Posterior vena cava (tissue), 2 donors: ENCODE results near the gene LGALSL. TPM values are rescaled to one million over a fixed set of nuclear protein-coding genes. Genes with fewer than 3 reads are reported as not detected.

Source experiments
- DNase-seq: peaks from one replicate; pipeline ENCODE4 v3.0.0-alpha.2; 2020; ENCODE audit warnings: low spot score
- intact Hi-C, 2 donors: fragments of 100-400 bp; cut with DNase I; formaldehyde crosslinking; loops; one replicate each; pipeline versions ENCODE4 v1.14.1 to v1.14.2; 2022 to 2023
- total RNA-seq, 2 donors: library from RNA; stranded (reverse); fragmentation: NEBNext Ultra II Directional; extraction: Animal tissue kit (Norgen Biotek cat#: 25700); gene quantifications; one replicate each; pipeline ENCODE4 v1.2.1, GENCODE V29; 2021
- donor health status: DM: yes; HTN: yes; CAD: no.
- donor health status: DM: yes; HTN: yes; CAD: no.

LGALSL gene
- total RNA-seq, 2 donors from 2014 or later, result 20.5 to 23.4 TPM

- no peak for DNase-seq
- intact Hi-C loops, result no loop called here
Observed at GRCh38 chr2:64466478-64467085, 12.6 kb downstream of the LGALSL start.

GRCh38 chr2:64467096-64467843 lies 13.3 kb downstream of the LGALSL start:
- intact Hi-C loops, result no loop called here
- peak; percentile 79 for DNase-seq

GRCh38 chr2:64469261-64469660 lies 15.3 kb downstream of the LGALSL start:
- intact Hi-C loops, result no loop called here
- no peak for DNase-seq

DNA sequence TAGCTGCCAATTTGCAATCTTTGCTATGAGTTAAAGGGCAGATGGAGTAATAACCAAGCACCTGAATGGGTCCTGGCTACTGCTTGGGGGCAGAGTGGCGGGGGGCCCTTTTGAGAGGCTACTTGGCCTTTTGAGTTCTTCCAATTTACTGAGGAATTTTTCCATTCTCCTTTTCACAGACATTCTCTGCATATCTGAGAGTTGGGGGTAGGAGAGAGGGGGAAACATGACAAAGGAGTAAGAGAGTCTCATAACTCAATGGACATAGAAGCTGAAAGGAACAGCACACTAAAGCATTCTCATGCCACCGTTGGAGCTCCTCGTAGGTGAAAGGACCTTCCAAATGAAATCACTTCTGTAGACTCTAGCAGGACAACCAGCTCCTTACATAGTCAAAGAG lies 16.1 kb downstream of the LGALSL start:
- no peak for DNase-seq
- intact Hi-C loops, result no loop called here

DNA sequence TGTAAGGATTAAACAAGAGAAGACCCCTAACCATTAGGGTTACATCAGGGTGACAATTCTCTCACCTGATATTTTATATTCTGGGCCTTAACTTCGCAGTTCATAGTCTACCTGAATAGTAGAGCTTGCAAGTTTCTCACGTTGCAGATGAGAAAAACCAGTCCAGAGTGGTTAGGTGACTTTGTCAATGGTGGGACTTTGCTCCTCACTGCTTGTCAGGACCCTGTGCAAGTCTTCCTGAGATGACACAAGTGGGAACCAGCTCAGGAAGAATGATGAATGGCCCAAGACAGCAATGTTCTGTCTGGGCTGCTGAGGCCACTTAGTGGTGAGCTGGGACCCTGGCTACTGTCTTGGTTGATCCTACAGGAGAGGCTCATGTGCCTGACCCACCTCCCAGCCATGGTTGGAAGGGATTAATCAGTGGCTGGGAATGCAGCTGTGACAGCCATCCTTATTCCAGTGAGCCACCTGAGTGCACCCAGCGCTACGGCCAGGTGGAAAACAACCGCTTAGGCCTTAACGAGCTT lies 16.9 kb downstream of the LGALSL start:
- no peak for DNase-seq
- intact Hi-C loops, result no loop called here

- DNase-seq, result no peak
- intact Hi-C loops, result no loop called here
Observed at GRCh38 chr2:64471600-64471999, 17.6 kb downstream of the LGALSL start.

DNA sequence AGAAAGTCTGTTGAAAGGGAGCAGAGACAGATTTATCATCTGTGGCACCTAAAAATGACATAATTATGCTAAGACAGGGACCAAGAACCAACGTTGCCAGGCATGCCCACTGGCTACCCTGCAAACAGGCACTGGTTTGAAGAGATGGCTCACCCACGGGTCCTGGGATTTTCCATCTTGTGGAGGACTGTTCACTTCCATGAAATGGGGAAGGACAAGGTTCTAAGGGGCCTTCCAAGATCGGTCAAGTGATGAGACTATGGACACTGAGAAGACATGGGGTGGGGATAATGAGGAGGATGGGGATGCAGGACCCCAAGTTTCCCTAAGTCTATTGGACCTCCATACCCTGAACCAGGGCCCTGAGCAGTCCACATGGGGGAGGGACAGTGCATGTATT lies 18.9 kb downstream of the LGALSL start:
- no peak for DNase-seq
- intact Hi-C loops, result no loop called here

- DNase-seq, result no peak
- intact Hi-C loops, result no loop called here
Observed at GRCh38 chr2:64474121-64474571, 20.2 kb downstream of the LGALSL start.

DNA sequence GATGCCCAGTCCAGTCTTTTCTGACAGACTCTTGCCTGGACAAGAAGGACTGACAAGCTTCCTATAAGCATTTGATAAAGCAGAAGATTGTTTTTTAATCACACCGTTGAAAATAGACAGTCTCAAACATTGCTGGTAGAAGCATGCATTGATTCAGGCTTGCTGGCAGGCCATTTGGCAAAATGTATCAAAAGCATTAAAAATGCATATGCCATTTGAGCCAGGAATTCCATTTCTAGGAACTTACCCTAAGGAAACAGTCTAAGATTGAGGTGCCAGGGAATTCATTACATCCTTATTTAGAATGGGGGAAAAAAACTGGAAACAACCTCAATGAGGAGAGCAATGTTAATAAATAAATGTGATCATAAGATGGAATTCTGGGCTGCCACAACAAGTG lies 20.7 kb downstream of the LGALSL start:
- no peak for DNase-seq
- intact Hi-C loops, result no loop called here

- DNase-seq, result no peak
- intact Hi-C loops, result no loop called here
Observed at GRCh38 chr2:64477037-64477436, 23.1 kb downstream of the LGALSL start.

- no peak for DNase-seq
- intact Hi-C loops, result no loop called here
Observed at GRCh38 chr2:64477979-64478378, 24.0 kb downstream of the LGALSL start.

DNA sequence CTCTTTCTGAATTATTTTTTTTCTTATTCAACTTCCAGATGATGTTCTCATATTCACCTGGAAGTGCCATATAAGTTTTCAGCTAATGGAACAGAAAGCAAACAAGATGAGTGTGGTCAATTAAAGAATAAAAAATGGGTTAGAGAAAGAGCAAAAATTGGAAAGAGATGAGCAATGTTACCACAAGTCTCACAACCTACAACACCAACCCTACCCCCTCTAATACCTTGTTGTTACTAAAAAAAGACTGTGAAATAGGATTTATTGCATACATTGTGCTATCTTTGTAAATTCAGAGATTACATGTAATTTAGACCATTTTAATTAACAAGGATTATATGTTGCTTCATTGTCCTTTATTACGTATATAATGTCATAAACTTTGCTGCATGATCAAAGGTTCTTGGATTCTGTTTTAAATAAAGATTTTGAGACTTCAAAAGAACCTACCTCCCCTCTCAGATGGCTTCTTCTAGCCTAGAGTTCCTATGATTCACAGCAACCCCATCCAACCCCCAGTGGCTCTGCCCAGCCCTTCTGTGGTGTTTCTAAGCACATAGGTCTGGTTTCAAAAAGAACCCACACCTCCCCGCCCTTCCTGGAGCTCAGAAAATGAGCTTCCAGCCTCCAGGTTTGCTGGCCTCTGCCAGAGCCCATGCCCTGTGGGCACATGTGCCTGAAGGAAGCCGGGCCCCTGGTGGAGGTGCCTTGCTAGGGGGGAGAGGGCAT lies 24.7 kb downstream of the LGALSL start:
- DNase-seq, result no peak
- intact Hi-C loops, result no loop called here

DNA sequence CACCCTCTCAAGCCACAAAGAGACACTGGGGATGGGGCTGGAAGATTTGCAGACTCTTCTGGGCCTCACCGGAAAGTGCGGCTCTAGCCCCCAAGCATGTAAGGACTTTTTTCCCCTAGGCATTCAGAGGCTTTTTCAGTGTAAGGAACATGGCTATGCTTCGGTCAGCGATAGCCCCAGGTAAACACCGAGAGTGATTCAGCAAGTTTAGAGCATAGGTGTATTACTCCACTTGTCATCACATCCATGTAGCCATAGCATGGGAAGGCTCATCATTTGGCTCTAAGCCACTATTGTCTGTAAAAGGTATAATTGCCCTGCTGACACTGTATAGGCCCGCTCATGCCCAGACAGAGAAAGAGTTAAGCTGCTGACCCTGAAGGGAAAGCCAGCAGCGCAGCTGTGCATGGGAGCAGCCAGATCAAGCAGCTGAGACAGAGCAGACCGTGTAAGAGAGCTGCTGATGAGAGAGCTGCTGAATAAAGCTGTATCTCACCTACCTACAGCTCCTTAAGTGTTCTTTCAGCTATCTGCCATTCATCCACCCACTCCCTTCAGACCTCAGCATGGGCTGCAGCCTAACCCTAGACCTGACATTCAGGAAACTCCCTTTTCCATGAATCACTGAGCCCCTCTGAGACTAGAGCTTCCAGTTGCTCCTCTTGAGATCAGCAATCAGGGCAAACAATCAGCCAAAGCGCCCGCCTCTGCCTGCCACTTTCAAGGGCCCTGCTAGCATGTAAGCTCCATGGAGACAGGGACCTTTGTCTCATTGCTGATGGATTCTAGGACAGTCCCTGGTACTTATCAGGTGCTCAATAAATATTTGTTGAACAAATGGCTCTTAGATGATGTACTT lies 25.5 kb downstream of the LGALSL start:
- intact Hi-C loops, result no loop called here
- no peak for DNase-seq

DNA sequence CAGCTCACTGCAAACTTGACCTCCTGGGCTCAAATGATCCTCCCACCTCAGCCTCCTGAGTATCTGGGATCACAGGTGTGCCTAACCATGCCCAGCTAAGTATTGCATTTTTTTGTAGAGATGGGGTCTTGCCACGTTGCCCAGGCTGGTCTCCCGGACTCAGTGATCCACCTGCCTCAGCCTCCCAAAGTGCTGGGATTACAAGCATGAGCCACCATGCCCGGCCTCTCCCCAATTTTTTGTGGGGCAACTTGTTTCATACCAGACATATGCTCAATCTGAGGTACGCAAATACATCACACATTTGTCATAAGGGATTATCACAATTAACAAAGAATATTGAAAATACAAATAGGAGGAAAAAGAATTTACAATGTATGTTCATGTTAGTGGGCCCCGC lies 27.7 kb downstream of the LGALSL start:
- intact Hi-C loops, result no loop called here
- DNase-seq, result no peak

GRCh38 chr2:64482243-64482642 lies 28.3 kb downstream of the LGALSL start:
- no peak for DNase-seq
- intact Hi-C loops, result no loop called here

GRCh38 chr2:64482765-64483504 lies 29.0 kb downstream of the LGALSL start:
- intact Hi-C loops, result no loop called here
- no peak for DNase-seq

DNA sequence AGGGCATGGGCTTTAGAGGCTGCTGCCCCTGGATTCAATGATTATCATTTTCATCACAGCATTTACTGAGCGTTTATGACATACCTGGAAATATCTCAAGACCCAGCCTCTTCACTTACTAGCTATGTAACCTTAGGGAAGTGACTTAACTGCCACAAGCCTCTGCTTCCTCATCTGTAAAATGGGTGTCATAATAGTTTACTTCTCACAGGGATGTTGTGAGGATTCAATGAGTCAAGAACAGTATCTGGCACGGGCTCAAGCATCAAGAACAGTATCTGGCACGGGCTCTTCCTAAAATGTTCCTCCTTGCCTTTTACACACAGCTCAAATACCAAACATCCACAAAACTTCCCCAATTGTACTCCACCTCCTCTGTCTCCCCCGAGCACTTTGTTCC lies 31.4 kb downstream of the LGALSL start:
- DNase-seq, result no peak
- intact Hi-C loops, result loop anchor here (5.0 kb wide), 1 partner anchor 153 kb away; no protein-coding TSS in a partner anchor

DNA sequence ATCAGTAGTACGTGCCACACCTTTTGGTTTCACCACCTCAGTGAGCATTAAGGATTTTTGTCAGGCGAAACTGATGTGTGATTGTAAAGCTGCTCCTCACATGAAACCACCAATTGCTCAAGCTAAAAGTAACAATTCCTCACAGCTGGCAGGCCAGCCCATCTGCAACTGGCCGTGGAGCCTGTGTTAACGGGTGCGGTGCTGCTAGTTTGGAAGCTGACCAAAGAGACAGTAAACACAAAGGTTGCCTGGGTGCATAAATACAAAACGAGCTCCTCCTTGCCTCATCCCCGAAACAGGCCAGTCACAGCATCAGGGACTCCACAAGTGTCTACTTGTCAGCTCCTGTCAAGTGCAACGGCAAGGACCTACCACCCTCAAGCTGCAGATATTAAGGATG lies 32.0 kb downstream of the LGALSL start:
- intact Hi-C loops, result loop anchor here (5.0 kb wide), 1 partner anchor 154 kb away; no protein-coding TSS in a partner anchor

More for the DNA sequence above, 32.0 kb downstream of the LGALSL start:
- no peak for DNase-seq
